MCF 10A (cell line): ENCODE measurements around the gene EBI3. TPM values are rescaled to one million over a fixed set of nuclear protein-coding genes. Genes with fewer than 3 reads are reported as not detected.
"Not testable (repeated sequence)": the region's sequence is repeated elsewhere in the genome, so short reads cannot be mapped to it uniquely, and the experiment has no call there.

Experiments used
- BruUV-seq: library from RNA; stranded (reverse); fragments of 400-500 nt; replicated peaks from 2 replicates; lab custom pipeline; 2021; lab: Mats Ljungman, UMichigan
- CTCF ChIA-PET: fragments of 300-600 bp; sonication (Branson Sonifier 250); formaldehyde crosslinking; extraction: SDS; loops from one replicate; lab custom pipeline; 2021; ENCODE audit warnings: antibody characterized with exemption, inconsistent platforms; lab: Yijun Ruan, JAX
- POLR2A ChIA-PET: fragments of 300-600, 350-650 bp; sonication (Branson Sonifier 250); formaldehyde crosslinking; extraction: SDS; loops from one replicate; lab custom pipeline; 2020; ENCODE audit warnings: antibody characterized with exemption, inconsistent platforms; lab: Yijun Ruan, JAX
- DNase-seq: peaks from one replicate; pipeline ENCODE4 v3.0.0-alpha.2; 2018; ENCODE audit not compliant: unreplicated experiment
- H3K27ac Mint-ChIP-seq: one replicate; pipeline ENCODE4 v1.8.0; 2022; ENCODE audit warnings: mild to moderate bottlenecking, low read depth, mixed read lengths; ENCODE audit not compliant: unreplicated experiment
- H3K27me3 Mint-ChIP-seq: one replicate; pipeline ENCODE4 v1.8.0; 2022; ENCODE audit warnings: mixed read lengths; ENCODE audit not compliant: insufficient read depth, unreplicated experiment
- H3K36me3 Mint-ChIP-seq: one replicate; pipeline ENCODE4 v1.8.0; 2022; ENCODE audit warnings: mild to moderate bottlenecking, moderate library complexity, mixed read lengths; ENCODE audit not compliant: insufficient read depth, unreplicated experiment
- H3K4me1 Mint-ChIP-seq: one replicate; pipeline ENCODE4 v1.8.0; 2022; ENCODE audit warnings: mixed read lengths; ENCODE audit not compliant: insufficient read depth, unreplicated experiment
- H3K4me3 Mint-ChIP-seq: one replicate; pipeline ENCODE4 v1.8.0; 2022; ENCODE audit warnings: mild to moderate bottlenecking, moderate library complexity, mixed read lengths; ENCODE audit not compliant: unreplicated experiment
- H3K9me3 Mint-ChIP-seq: one replicate; pipeline ENCODE4 v1.8.0; 2022; ENCODE audit warnings: mixed read lengths; ENCODE audit not compliant: unreplicated experiment
- intact Hi-C: fragments of 100-400 bp; cut with micrococcal nuclease; formaldehyde crosslinking; loops from 2 replicates; pipeline ENCODE4 v1.14.1; 2022
- total RNA-seq: library from RNA; stranded (reverse); gene quantifications from 2 replicates; pipeline ENCODE4 v1.2.3, GENCODE V29; 2022
- TF ChIP-seq, protein P1 (sequence below): fragments of 200-600 bp; IDR thresholded peaks from one replicate; pipeline ENCODE4 v1.8.0; 2022; ENCODE audit warnings: antibody characterized with exemption, mild to moderate bottlenecking; ENCODE audit not compliant: unreplicated experiment

EBI3 gene
- total RNA-seq, 1 experiment from 2014 or later, result 0.35 TPM

- POLR2A ChIA-PET, result no interaction called here
- DNase-seq, result no peak
These were observed 3.4 kb downstream of the EBI3 start for GRCh38 chr19:4232614-4233281.

GRCh38 chr19:4233282-4233853, 4.0 kb downstream of the EBI3 start:
- POLR2A ChIA-PET, result no interaction called here
- intact Hi-C loops, result no loop called here
- H3K36me3 Mint-ChIP-seq, result peaks cover 4% of the 10 kb centered on the region
- H3K27ac Mint-ChIP-seq, result no peak overlapping the region
- H3K4me1 Mint-ChIP-seq, result peaks cover 4% of the 10 kb centered on the region
- no peak overlapping the region for H3K4me3 Mint-ChIP-seq
- TF ChIP-seq, protein P1, sequence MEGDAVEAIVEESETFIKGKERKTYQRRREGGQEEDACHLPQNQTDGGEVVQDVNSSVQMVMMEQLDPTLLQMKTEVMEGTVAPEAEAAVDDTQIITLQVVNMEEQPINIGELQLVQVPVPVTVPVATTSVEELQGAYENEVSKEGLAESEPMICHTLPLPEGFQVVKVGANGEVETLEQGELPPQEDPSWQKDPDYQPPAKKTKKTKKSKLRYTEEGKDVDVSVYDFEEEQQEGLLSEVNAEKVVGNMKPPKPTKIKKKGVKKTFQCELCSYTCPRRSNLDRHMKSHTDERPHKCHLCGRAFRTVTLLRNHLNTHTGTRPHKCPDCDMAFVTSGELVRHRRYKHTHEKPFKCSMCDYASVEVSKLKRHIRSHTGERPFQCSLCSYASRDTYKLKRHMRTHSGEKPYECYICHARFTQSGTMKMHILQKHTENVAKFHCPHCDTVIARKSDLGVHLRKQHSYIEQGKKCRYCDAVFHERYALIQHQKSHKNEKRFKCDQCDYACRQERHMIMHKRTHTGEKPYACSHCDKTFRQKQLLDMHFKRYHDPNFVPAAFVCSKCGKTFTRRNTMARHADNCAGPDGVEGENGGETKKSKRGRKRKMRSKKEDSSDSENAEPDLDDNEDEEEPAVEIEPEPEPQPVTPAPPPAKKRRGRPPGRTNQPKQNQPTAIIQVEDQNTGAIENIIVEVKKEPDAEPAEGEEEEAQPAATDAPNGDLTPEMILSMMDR, result peak; percentile 61
- CTCF ChIA-PET, result interaction anchor here (0.6 to 0.8 kb wide), 6 partner anchors 8 to 439 kb away, joined by 3 to 5 read pairs (median 3); partner anchors contain the start of gene YJU2
- DNase-seq, result peak; percentile 41
- no peaks in the 10 kb centered on the region for H3K9me3 Mint-ChIP-seq
- BruUV-seq, result no TSS peak
- H3K27me3 Mint-ChIP-seq, result no peaks in the 10 kb centered on the region

More at GRCh38 chr19:4232614-4233281, 3.4 kb downstream of the EBI3 start:
- BruUV-seq, result no TSS peak
- Mint-ChIP-seq H3K4me3 (no peak overlapping the region), H3K27ac (no peak overlapping the region), H3K4me1 (peaks cover 4% of the 10 kb centered on the region), H3K36me3 (peaks cover 4% of the 10 kb centered on the region), H3K9me3 (no peaks in the 10 kb centered on the region), H3K27me3 (no peaks in the 10 kb centered on the region)
- TF ChIP-seq, protein P1, result no peak
- CTCF ChIA-PET, result interaction anchor here (0.6 to 0.8 kb wide), 7 partner anchors 9 to 440 kb away, joined by 3 to 5 read pairs (median 3); no protein-coding TSS in a partner anchor
- intact Hi-C loops, result no loop called here

GRCh38 chr19:4234142-4234861, 5.0 kb downstream of the EBI3 start:
- CTCF ChIA-PET, result interaction anchor here (0.7 to 0.8 kb wide), 2 partner anchors 13 to 187 kb away, joined by 3 to 4 read pairs; partner anchors contain the start of gene YJU2
- POLR2A ChIA-PET, result interaction anchor here (0.6 to 1.0 kb wide), 2 partner anchors 8 to 13 kb away, joined by 3 read pairs; partner anchors contain the start of gene YJU2
- H3K9me3 Mint-ChIP-seq, result no peaks in the 10 kb centered on the region
- no peaks in the 10 kb centered on the region for H3K27me3 Mint-ChIP-seq
- peaks cover 4% of the 10 kb centered on the region for H3K36me3 Mint-ChIP-seq
- intact Hi-C loops, result no loop called here
- H3K27ac Mint-ChIP-seq, result no peak overlapping the region
- no TSS peak for BruUV-seq
- DNase-seq, result no peak
- TF ChIP-seq, protein P1, result no peak
- H3K4me1 Mint-ChIP-seq, result peaks cover 4% of the 10 kb centered on the region
- H3K4me3 Mint-ChIP-seq, result no peak overlapping the region

- H3K27me3 Mint-ChIP-seq, result no peaks in the 10 kb centered on the region
- TF ChIP-seq, protein P1, result no peak
- no peak overlapping the region for H3K4me3 Mint-ChIP-seq
- ChIA-PET POLR2A (interaction anchor here (0.6 to 1.0 kb wide), 3 partner anchors 8 to 922 kb away, joined by 3 to 5 read pairs (median 3); partner anchors contain the start of gene YJU2), CTCF (no interaction called here)
- DNase-seq, result no peak
- intact Hi-C loops, result no loop called here
- H3K9me3 Mint-ChIP-seq, result no peaks in the 10 kb centered on the region
- peaks cover 4% of the 10 kb centered on the region for H3K4me1 Mint-ChIP-seq
- no peak overlapping the region for H3K27ac Mint-ChIP-seq
- H3K36me3 Mint-ChIP-seq, result peaks cover 4% of the 10 kb centered on the region
- no TSS peak for BruUV-seq
These were observed 5.5 kb downstream of the EBI3 start for GRCh38 chr19:4234862-4235201.

DNA sequence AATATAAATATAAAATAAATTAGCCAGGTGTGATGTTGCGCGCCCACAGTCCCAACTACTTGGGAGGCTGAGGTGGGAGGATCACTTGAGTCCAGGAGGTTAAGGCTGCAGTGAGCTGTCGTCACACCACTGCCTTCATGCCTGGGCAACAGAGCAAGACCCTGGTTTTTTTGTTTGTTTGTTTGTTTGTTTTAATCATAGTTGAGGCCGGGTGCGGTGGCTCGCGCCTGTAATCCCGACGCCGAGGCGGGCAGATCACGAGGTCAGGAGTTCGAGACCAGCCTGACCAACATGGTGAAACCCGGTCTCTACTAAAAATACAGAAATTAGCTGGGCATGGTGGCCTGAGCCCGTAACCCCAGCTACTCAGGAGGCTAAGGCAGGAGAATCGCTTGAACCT, 8.2 kb downstream of the EBI3 start:
- H3K4me1 Mint-ChIP-seq, H3K9me3 Mint-ChIP-seq, H3K27me3 Mint-ChIP-seq, BruUV-seq, intact Hi-C loops, H3K4me3 Mint-ChIP-seq, H3K27ac Mint-ChIP-seq, H3K36me3 Mint-ChIP-seq, DNase-seq: not testable (repeated sequence)
- CTCF ChIA-PET, result interaction anchor here (0.6 kb wide), 1 partner anchor 32 kb away, joined by 4 read pairs; no protein-coding TSS in a partner anchor
- POLR2A ChIA-PET, result interaction anchor here (0.7 kb wide), 1 partner anchor 50 kb away, joined by 4 read pairs; no protein-coding TSS in a partner anchor
